ENCODE results near the gene CHST11. TPM values are rescaled to one million over a fixed set of nuclear protein-coding genes. Genes with fewer than 3 reads are reported as not detected.
"Not testable (repeated sequence)": the region's sequence is repeated elsewhere in the genome, so short reads cannot be mapped to it uniquely, and the experiment has no call there.

Gene CHST11
- total and polyA plus RNA-seq, 2 donors = 4.7 to 10.0 TPM

DNA sequence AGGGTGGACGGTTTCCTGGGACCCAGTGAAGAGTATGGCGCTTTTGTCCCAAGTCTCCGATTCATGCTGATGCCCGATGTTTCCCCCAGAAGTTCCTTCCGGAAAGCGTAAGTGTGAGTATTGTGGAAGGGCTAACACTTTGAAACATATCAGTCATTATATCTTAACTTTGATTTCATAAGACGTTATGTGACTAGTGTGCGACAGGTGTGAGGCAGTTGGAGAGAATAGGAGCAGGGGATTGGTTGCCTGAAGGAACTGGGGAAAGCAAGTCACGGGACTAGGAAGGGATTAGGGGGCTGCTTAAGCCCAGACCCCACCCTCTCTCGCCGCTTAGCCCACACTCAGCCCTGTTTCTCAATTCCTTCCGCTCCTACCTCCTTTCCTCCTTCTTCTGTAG, 154.9 kb downstream of the CHST11 start:
- no peaks in the 10 kb centered on the region for H3K36me3 ChIP-seq (ENCODE audit: insufficient read depth)
- no peak for DNase-seq (ENCODE audit: extremely low spot score)
- H3K4me1 ChIP-seq (ENCODE audit: insufficient read depth) = no peaks in the 10 kb centered on the region
- no peak overlapping the region for H3K4me3 ChIP-seq (ENCODE audit: low read depth, low read length)
- 98% methylated on average over 12 of the region's 12 CpGs for WGBS
- H3K27ac ChIP-seq (ENCODE audit: low read depth) = no peak overlapping the region

- H3K27ac ChIP-seq (ENCODE audit: low read depth) = not testable (repeated sequence)
Measured at GRCh38 chr12:104613372-104613771, 156.6 kb downstream of the CHST11 start.

GRCh38 chr12:104615048-104615561, 158.4 kb downstream of the CHST11 start:
- no peaks in the 10 kb centered on the region for H3K4me1 ChIP-seq (ENCODE audit: insufficient read depth)
- H3K36me3 ChIP-seq (ENCODE audit: insufficient read depth) = no peaks in the 10 kb centered on the region
- no peak overlapping the region for H3K4me3 ChIP-seq (ENCODE audit: low read depth, low read length)
- H3K27ac ChIP-seq (ENCODE audit: low read depth) = no peak overlapping the region
- DNase-seq (ENCODE audit: extremely low spot score) = no peak
- 29% methylated on average over 12 of the region's 12 CpGs for WGBS

More at GRCh38 chr12:104613372-104613771, 156.6 kb downstream of the CHST11 start:
- not testable (repeated sequence) for H3K36me3 ChIP-seq (ENCODE audit: insufficient read depth); H3K4me3 ChIP-seq (ENCODE audit: low read depth, low read length); H3K4me1 ChIP-seq (ENCODE audit: insufficient read depth); DNase-seq (ENCODE audit: extremely low spot score)
- WGBS = 98% methylated on average over 3 of the region's 3 CpGs

- Histone ChIP-seq H3K4me3 (ENCODE audit: low read depth, low read length) (no peak overlapping the region), H3K27ac (ENCODE audit: low read depth) (no peak overlapping the region), H3K4me1 (ENCODE audit: insufficient read depth) (no peaks in the 10 kb centered on the region), H3K36me3 (ENCODE audit: insufficient read depth) (no peaks in the 10 kb centered on the region)
- no peak for DNase-seq (ENCODE audit: extremely low spot score)
- WGBS = 77% methylated on average over 5 of the region's 5 CpGs
Measured at GRCh38 chr12:104618691-104619090, 161.9 kb downstream of the CHST11 start.

DNA sequence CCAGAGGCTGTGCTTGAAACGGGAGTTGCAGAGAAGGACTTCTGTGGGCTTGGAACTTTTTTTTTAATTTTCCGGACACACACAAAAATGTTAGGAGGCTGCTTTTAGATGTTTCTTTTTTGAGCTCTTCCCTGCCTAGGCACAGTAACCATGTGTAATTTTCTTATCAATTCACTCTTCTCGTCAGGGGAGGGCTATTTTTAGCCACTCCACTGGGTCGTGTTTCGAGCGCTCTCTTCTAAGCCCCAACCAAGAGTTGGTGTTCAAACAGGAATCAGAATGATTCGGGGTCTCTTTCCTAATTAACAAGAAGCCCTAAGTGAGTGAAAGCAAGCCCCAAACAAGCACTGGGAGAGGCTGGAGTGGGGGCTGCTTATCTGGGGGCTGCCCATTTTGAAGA, 162.6 kb downstream of the CHST11 start:
- no peak for DNase-seq (ENCODE audit: extremely low spot score)
- Histone ChIP-seq H3K4me3 (ENCODE audit: low read depth, low read length) (no peak overlapping the region), H3K4me1 (ENCODE audit: insufficient read depth) (no peaks in the 10 kb centered on the region), H3K27ac (ENCODE audit: low read depth) (no peak overlapping the region), H3K36me3 (ENCODE audit: insufficient read depth) (no peaks in the 10 kb centered on the region)
- WGBS = 80% methylated on average over 7 of the region's 7 CpGs

GRCh38 chr12:104620837-104621531, 164.2 kb downstream of the CHST11 start:
- no peaks in the 10 kb centered on the region for H3K36me3 ChIP-seq (ENCODE audit: insufficient read depth)
- DNase-seq (ENCODE audit: extremely low spot score) = no peak
- no peak overlapping the region for H3K4me3 ChIP-seq (ENCODE audit: low read depth, low read length)
- H3K4me1 ChIP-seq (ENCODE audit: insufficient read depth) = no peaks in the 10 kb centered on the region
- 64% methylated on average over 5 of the region's 5 CpGs for WGBS
- H3K27ac ChIP-seq (ENCODE audit: low read depth) = no peak overlapping the region

DNA sequence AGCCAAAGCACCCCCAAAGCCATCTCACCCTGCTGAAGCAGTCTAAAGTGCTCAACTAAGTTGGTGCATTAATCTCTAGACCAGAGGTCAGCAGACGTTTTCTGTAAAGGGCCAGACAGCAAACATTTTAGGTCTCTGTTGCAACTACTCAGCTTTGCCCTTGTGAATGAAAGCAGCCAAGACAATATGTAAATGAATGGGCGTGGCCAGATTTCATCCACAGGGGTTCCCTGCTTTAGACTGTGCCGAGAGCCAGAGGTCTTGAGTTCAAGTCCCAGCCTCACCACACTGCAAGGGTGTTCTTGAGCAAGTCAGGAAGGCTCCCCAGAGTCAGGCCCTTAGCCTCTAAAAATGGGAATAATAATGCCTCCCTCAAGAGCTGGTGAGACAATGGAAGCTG, 166.2 kb downstream of the CHST11 start:
- DNase-seq (ENCODE audit: extremely low spot score) = no peak
- 72% methylated on average over 3 of the region's 3 CpGs for WGBS
- no peak overlapping the region for H3K4me3 ChIP-seq (ENCODE audit: low read depth, low read length)
- H3K27ac ChIP-seq (ENCODE audit: low read depth) = no peak overlapping the region
- no peaks in the 10 kb centered on the region for H3K36me3 ChIP-seq (ENCODE audit: insufficient read depth)
- no peaks in the 10 kb centered on the region for H3K4me1 ChIP-seq (ENCODE audit: insufficient read depth)

DNA sequence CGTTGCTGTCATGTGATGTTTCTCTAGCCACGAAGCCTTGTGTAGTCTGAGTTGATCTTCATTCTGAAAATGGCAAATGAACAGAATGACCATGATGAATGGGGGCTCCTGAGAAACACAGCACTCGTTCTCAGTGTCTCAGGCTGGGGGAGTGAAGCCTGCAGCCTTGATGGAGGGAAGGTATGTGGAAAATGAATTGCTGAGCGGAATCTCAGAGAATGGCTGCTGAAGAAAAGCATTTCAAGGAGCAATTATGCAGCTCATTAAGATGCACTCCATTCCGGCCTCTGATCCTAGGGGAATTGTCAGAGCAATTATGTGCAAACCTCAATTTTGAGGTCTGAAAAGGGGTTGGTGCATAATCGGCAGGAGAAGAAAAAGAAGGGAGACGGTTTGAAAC, 167.1 kb downstream of the CHST11 start:
- no peaks in the 10 kb centered on the region for H3K4me1 ChIP-seq (ENCODE audit: insufficient read depth)
- DNase-seq (ENCODE audit: extremely low spot score) = no peak
- no peaks in the 10 kb centered on the region for H3K36me3 ChIP-seq (ENCODE audit: insufficient read depth)
- no peak overlapping the region for H3K27ac ChIP-seq (ENCODE audit: low read depth)
- no peak overlapping the region for H3K4me3 ChIP-seq (ENCODE audit: low read depth, low read length)
- WGBS = 86% methylated on average over 7 of the region's 7 CpGs

- no peak overlapping the region for H3K4me3 ChIP-seq (ENCODE audit: low read depth, low read length)
- no peaks in the 10 kb centered on the region for H3K36me3 ChIP-seq (ENCODE audit: insufficient read depth)
- no peaks in the 10 kb centered on the region for H3K4me1 ChIP-seq (ENCODE audit: insufficient read depth)
- DNase-seq (ENCODE audit: extremely low spot score) = no peak
- 95% methylated on average over 6 of the region's 6 CpGs for WGBS
- H3K27ac ChIP-seq (ENCODE audit: low read depth) = no peak overlapping the region
Measured at GRCh38 chr12:104624529-104624928, 167.8 kb downstream of the CHST11 start.

DNA sequence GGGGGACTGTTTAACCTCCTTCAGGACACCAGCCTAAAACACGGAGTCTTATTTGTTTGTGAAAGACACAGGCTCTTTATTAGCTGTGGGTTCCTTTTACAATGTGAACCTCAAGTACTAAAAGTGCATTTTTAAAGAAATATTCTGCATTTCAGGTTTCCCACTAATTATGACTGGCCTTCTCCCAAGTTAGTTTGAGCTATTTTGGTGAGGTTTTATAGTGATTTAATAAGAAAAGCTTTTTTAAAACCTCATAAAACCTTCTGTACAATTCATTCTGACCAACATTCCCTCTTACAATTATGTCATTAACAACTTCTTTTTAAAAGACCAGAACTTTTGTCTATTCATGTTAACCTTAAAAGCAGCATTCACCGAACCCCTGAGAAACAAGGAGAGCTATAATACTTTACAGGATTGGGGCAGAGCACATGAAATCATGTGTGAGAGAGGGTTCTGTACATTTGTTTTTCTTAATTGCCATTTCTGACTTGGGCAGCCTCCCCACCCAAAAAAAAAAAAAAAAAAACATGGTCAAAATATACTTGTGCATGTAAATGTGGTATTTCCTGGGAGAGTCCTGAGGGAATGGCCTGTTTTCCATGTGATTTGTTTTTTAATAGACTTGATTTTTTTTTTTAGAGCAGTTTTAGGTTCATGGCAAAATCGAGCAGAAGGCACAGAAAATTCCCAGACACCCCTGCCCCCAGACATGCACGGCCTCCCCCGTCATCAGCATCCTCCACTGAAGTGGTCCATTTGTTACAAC, 169.5 kb downstream of the CHST11 start:
- Histone ChIP-seq H3K36me3 (ENCODE audit: insufficient read depth) (no peaks in the 10 kb centered on the region), H3K27ac (ENCODE audit: low read depth) (no peak overlapping the region), H3K4me1 (ENCODE audit: insufficient read depth) (no peaks in the 10 kb centered on the region), H3K4me3 (ENCODE audit: low read depth, low read length) (no peak overlapping the region)
- DNase-seq (ENCODE audit: extremely low spot score) = no peak
- WGBS = 76% methylated on average over 5 of the region's 5 CpGs

GRCh38 chr12:104627231-104627989, 170.7 kb downstream of the CHST11 start:
- WGBS = 82% methylated on average over 7 of the region's 7 CpGs
- no peak overlapping the region for H3K4me3 ChIP-seq (ENCODE audit: low read depth, low read length)
- DNase-seq (ENCODE audit: extremely low spot score) = no peak
- no peak overlapping the region for H3K27ac ChIP-seq (ENCODE audit: low read depth)
- no peaks in the 10 kb centered on the region for H3K4me1 ChIP-seq (ENCODE audit: insufficient read depth)
- no peaks in the 10 kb centered on the region for H3K36me3 ChIP-seq (ENCODE audit: insufficient read depth)

DNA sequence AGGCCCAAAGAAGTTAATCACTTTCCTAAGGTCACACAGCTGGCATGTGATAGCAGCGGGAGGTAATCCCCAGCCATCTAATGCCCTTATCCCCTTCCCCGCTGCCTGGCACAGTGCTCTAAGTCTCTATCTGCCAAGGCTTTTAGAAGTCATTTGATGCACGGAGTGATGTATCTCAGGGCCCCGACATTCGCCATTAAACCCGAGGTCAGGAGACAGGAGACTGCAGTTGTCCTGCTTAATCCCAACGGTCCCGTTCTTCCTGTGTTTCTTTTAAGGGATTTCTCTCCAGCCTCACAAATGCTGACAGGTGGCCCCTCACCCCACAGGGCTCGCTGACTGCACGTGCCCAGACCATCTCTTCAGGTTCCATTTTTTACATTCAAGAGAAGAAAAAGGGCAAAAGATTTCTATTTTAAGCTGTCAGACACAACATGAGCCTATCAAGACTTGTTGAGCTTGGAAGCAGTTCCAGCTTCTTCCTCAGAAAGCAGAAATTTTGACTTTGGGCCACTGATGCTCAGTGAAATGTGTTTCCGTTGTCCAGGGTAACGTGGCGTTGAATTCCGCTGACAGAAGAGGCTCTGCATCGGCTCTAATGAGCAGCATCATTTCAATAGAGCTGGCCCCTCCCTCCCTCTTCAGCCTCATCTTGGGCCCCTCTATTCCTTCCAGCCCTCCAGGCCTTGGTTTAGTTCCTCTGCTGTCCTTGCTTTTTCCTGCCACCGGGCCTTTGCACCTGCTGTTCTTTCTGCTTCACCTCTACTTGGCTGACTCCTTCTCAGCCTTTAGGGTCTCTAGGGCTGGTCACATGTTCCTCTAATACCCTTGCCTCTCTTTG, 171.5 kb downstream of the CHST11 start:
- H3K4me1 ChIP-seq (ENCODE audit: insufficient read depth) = peaks cover 1% of the 10 kb centered on the region
- DNase-seq (ENCODE audit: extremely low spot score) = no peak
- H3K4me3 ChIP-seq (ENCODE audit: low read depth, low read length) = no peak overlapping the region
- H3K36me3 ChIP-seq (ENCODE audit: insufficient read depth) = no peaks in the 10 kb centered on the region
- WGBS = 80% methylated on average over 16 of the region's 16 CpGs
- no peak overlapping the region for H3K27ac ChIP-seq (ENCODE audit: low read depth)

DNA sequence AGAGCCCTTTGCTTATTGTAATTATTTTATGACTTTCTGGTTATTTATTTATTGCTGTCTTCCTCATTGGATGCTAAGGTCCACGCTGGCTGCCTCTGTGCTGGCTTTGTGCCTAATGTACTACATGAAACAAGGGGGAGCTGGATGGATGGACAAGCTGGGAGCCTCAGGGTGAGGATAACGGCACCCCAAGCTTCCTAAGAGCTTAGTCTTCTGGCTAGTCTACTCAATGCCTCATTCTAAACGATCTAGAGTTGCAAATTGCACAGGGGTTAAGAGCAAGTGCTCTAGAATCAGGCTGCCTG, 172.0 kb downstream of the CHST11 start:
- H3K4me1 ChIP-seq (ENCODE audit: insufficient read depth) = peaks cover 1% of the 10 kb centered on the region
- no peaks in the 10 kb centered on the region for H3K36me3 ChIP-seq (ENCODE audit: insufficient read depth)
- H3K27ac ChIP-seq (ENCODE audit: low read depth) = no peak overlapping the region
- WGBS = 83% methylated on average over 3 of the region's 3 CpGs
- no peak overlapping the region for H3K4me3 ChIP-seq (ENCODE audit: low read depth, low read length)
- DNase-seq (ENCODE audit: extremely low spot score) = no peak
